CD14-positive monocyte (primary cell): ENCODE measurements around the gene PPA2. TPM values are rescaled to one million over a fixed set of nuclear protein-coding genes. Genes with fewer than 3 reads are reported as not detected.

ENCODE experiments used
- DNase-seq, 3 donors: peaks; one replicate each; pipeline ENCODE4 v3.0.0-alpha.2; 2011 to 2022
- H2AFZ ChIP-seq: 2 replicates; pipeline ENCODE4 v1.6.0; 2012; ENCODE audit warnings: mild to moderate bottlenecking, low read depth, low read length, inconsistent platforms; ENCODE audit not compliant: insufficient read depth, poor library complexity, severe bottlenecking
- H3K27ac ChIP-seq, 2 donors: 1 replicate in 1 of 2; 2 replicates in 1 of 2; pipeline ENCODE4 v1.5.1; 2012 to 2013; ENCODE audit warnings: low read length in 2 of 2, control low read depth in 1 of 2, inconsistent platforms in 1 of 2, low read depth in 1 of 2, mild to moderate bottlenecking in 1 of 2
- H3K27me3 ChIP-seq, 2 donors: one replicate each; pipeline versions ENCODE4 v1.6.0 to v1.6.1; 2011 to 2013; ENCODE audit warnings: low read length in 2 of 2; ENCODE audit not compliant: control insufficient read depth in 2 of 2, insufficient read depth in 2 of 2
- H3K36me3 ChIP-seq, 2 donors: replicated peaks in 1 of 2; 1 replicate in 1 of 2; 2 replicates in 1 of 2; pipeline versions ENCODE4 v1.5.1 to v1.6.1; 2012 to 2013; ENCODE audit warnings: low read length in 2 of 2, control low read depth in 1 of 2, inconsistent platforms in 1 of 2, mild to moderate bottlenecking in 1 of 2; ENCODE audit not compliant: insufficient read depth in 2 of 2, control insufficient read depth in 1 of 2
- H3K4me1 ChIP-seq, 2 donors: 1 replicate in 1 of 2; 2 replicates in 1 of 2; pipeline versions ENCODE4 v1.5.1 to v1.6.1; 2012 to 2013; ENCODE audit warnings: low read length in 2 of 2, control low read depth in 1 of 2, inconsistent platforms in 1 of 2, mild to moderate bottlenecking in 1 of 2, moderate library complexity in 1 of 2; ENCODE audit not compliant: insufficient read depth in 2 of 2, control insufficient read depth in 1 of 2
- H3K4me2 ChIP-seq: replicated peaks from 2 replicates; pipeline ENCODE3; 2012; ENCODE audit warnings: low read length, moderate library complexity, mild to moderate bottlenecking; ENCODE audit not compliant: poor library complexity, severe bottlenecking; ENCODE audit errors: extremely low read depth
- H3K4me3 ChIP-seq, 3 experiments: fragments of 200-600 bp in 1 of 3; sonication (generic) in 1 of 3; replicated peaks in 1 of 3; 1 replicate in 2 of 3; 2 replicates in 1 of 3; pipeline ENCODE4 v1.5.1; 2011 to 2013; ENCODE audit warnings: low read length in 3 of 3, mild to moderate bottlenecking in 3 of 3, control low read depth in 2 of 3, low read depth in 2 of 3, inconsistent platforms in 1 of 3, moderate library complexity in 1 of 3
- H3K79me2 ChIP-seq: 2 replicates; pipeline ENCODE4 v1.6.0; 2012; ENCODE audit warnings: mild to moderate bottlenecking, control low read depth, inconsistent platforms, low read length, moderate library complexity; ENCODE audit not compliant: insufficient read depth
- H3K9ac ChIP-seq: 2 replicates; pipeline ENCODE4 v1.6.0; 2017; ENCODE audit warnings: low read length, mild to moderate bottlenecking; ENCODE audit not compliant: insufficient read depth, poor library complexity, severe bottlenecking
- H3K9me3 ChIP-seq, 2 donors: replicated peaks in 1 of 2; 1 replicate in 1 of 2; 2 replicates in 1 of 2; pipeline versions ENCODE4 v1.5.1 to v1.6.1; 2012 to 2013; ENCODE audit warnings: low read length in 2 of 2, control low read depth in 1 of 2; ENCODE audit not compliant: control insufficient read depth in 1 of 2, insufficient read depth in 1 of 2
- H4K20me1 ChIP-seq: 2 replicates; pipeline ENCODE4 v1.6.0; 2012; ENCODE audit warnings: mild to moderate bottlenecking, low read length, control low read depth, moderate library complexity; ENCODE audit not compliant: insufficient read depth
- H3K27ac Mint-ChIP-seq, 7 donors: one replicate each; pipeline ENCODE4 v1.8.0; 2020; ENCODE audit warnings: mild to moderate bottlenecking in 7 of 7, mixed read lengths in 7 of 7, moderate library complexity in 6 of 7, inconsistent platforms in 2 of 7
- H3K27me3 Mint-ChIP-seq, 3 donors: one replicate each; pipeline ENCODE4 v1.8.0; 2021 to 2022; ENCODE audit warnings: low read depth in 3 of 3, mild to moderate bottlenecking in 3 of 3, mixed read lengths in 3 of 3, moderate library complexity in 3 of 3, inconsistent platforms in 1 of 3
- H3K36me3 Mint-ChIP-seq, 2 donors: one replicate each; pipeline ENCODE4 v1.8.0; 2020; ENCODE audit warnings: mixed read lengths in 2 of 2, inconsistent platforms in 1 of 2, mild to moderate bottlenecking in 1 of 2
- H3K4me1 Mint-ChIP-seq: one replicate; pipeline ENCODE4 v1.8.0; 2020; ENCODE audit warnings: mild to moderate bottlenecking, mixed read lengths
- H3K4me3 Mint-ChIP-seq, 2 donors: one replicate each; pipeline ENCODE4 v1.8.0; 2020; ENCODE audit warnings: mild to moderate bottlenecking in 2 of 2, mixed read lengths in 2 of 2, moderate library complexity in 1 of 2
- H3K9me3 Mint-ChIP-seq, 7 donors: one replicate each; pipeline ENCODE4 v1.8.0; 2020 to 2022; ENCODE audit warnings: mixed read lengths in 7 of 7, mild to moderate bottlenecking in 6 of 7, moderate library complexity in 6 of 7, inconsistent platforms in 2 of 7
- CTCF ChIP-seq: fragments of 200-600 bp; IDR thresholded peaks from one replicate; pipeline ENCODE4 v1.8.0; 2022; ENCODE audit warnings: antibody characterized with exemption, mild to moderate bottlenecking
- WGBS: methylation state at CpG from one replicate; pipeline ENCODE4 v1.1.5; 2013; ENCODE audit warnings: missing lambda C conversion rate; ENCODE audit not compliant: insufficient coverage; 5-methylcytosine and 5-hydroxymethylcytosine counted together
- intact Hi-C, 2 donors: fragments of 100-400 bp; cut with micrococcal nuclease; formaldehyde crosslinking; loops; one replicate each; pipeline versions ENCODE4 v1.15.0 to v1.15.1; 2023
- polyA plus RNA-seq, 3 donors: library from polyadenylated mRNA; depleted of rRNA in 1 of 3; unstranded in 2 of 3; stranded (reverse) in 1 of 3; fragments of 300-500 nt in 2 of 3; fragments of >200 nt in 1 of 3; fragmentation: Illumina TruSeq in 2 of 3; gene quantifications; 1 replicate in 2 of 3; 2 replicates in 1 of 3; pipeline ENCODE4 v1.2.3, GENCODE V29; 2012 to 2021

Gene PPA2
- polyA plus RNA-seq, 3 donors, result 24.8 to 128 (median 110) TPM

- peaks cover 68 to 71% of the 10 kb centered on the region in 2 donors for H3K36me3 Mint-ChIP-seq
- H3K4me2 ChIP-seq, result no peak overlapping the region
- H3K9me3 Mint-ChIP-seq, result peaks cover 7 to 18% (median 12%) of the 10 kb centered on the region in 7 donors
- peak overlapping the region in 2 of 7 donors; percentile 15 to 42 for H3K27ac Mint-ChIP-seq
- H3K79me2 ChIP-seq, result no peaks in the 10 kb centered on the region
- no peaks in the 10 kb centered on the region for H3K27me3 ChIP-seq
- H3K4me1 Mint-ChIP-seq, result no peaks in the 10 kb centered on the region
- WGBS, result 93% methylated on average over 10 of the region's 12 CpGs
- no peak overlapping the region for H3K4me3 ChIP-seq
- H3K9me3 ChIP-seq, result peaks cover 9% of the 10 kb centered on the region in 2 donors
- no peak overlapping the region for H3K9ac ChIP-seq
- no peak overlapping the region for H3K4me3 Mint-ChIP-seq
- no peaks in the 10 kb centered on the region for H4K20me1 ChIP-seq
- TF ChIP-seq CTCF, result no peak
- H2AFZ ChIP-seq, result no peak overlapping the region
- intact Hi-C loops, result no loop called here
- no peak for DNase-seq
- peaks cover 49 to 93% of the 10 kb centered on the region in 2 donors for H3K36me3 ChIP-seq
- H3K4me1 ChIP-seq, result no peaks in the 10 kb centered on the region
- no peak overlapping the region for H3K27ac ChIP-seq
- peaks cover 0 to 1% (median 0%) of the 10 kb centered on the region in 3 donors for H3K27me3 Mint-ChIP-seq
Measured at GRCh38 chr4:105426187-105426897, 47.5 kb downstream of the PPA2 start.

- H3K79me2 ChIP-seq, result no peaks in the 10 kb centered on the region
- no peak overlapping the region for H3K9ac ChIP-seq
- H3K27me3 ChIP-seq, result no peaks in the 10 kb centered on the region
- H3K36me3 ChIP-seq, result peaks cover 38 to 81% of the 10 kb centered on the region in 2 donors
- no CpG with 5 or more reads among the region's 3 CpGs for WGBS
- H3K9me3 ChIP-seq, result peaks cover 9% of the 10 kb centered on the region in 2 donors
- no peak overlapping the region for H3K27ac ChIP-seq
- Mint-ChIP-seq H3K27me3 (peaks cover 0 to 1% (median 1%) of the 10 kb centered on the region in 3 donors), H3K4me3 (no peak overlapping the region), H3K27ac (no peak overlapping the region), H3K4me1 (no peaks in the 10 kb centered on the region), H3K9me3 (peaks cover 5 to 13% (median 10%) of the 10 kb centered on the region in 7 donors), H3K36me3 (peaks cover 70% of the 10 kb centered on the region in 2 donors)
- no peak overlapping the region for H3K4me2 ChIP-seq
- no peak for DNase-seq
- H3K4me1 ChIP-seq, result no peaks in the 10 kb centered on the region
- intact Hi-C loops, result no loop called here
- TF ChIP-seq CTCF, result no peak
- H2AFZ ChIP-seq, result no peak overlapping the region
- no peak overlapping the region for H3K4me3 ChIP-seq
- no peaks in the 10 kb centered on the region for H4K20me1 ChIP-seq
Measured at GRCh38 chr4:105422207-105422920, 51.5 kb downstream of the PPA2 start.
